Hematopoietic multipotent progenitor cell treated with erythropoietin and hydrocortisone succinate and interleukin-3 and kit ligand, for 4 days (in vitro differentiated cells): Measurements from ENCODE around the gene SERPINB3.
A peak's percentile ranks its signal among the peaks of the same experiment; 100 is the strongest.
"Not testable (repeated sequence)": the region's sequence is repeated elsewhere in the genome, so short reads cannot be mapped to it uniquely, and the experiment has no call there.

Experiments used
- DNase-seq: peaks from one replicate; pipeline ENCODE4 v3.0.0-alpha.2; 2015

The SERPINB3 gene

DNA sequence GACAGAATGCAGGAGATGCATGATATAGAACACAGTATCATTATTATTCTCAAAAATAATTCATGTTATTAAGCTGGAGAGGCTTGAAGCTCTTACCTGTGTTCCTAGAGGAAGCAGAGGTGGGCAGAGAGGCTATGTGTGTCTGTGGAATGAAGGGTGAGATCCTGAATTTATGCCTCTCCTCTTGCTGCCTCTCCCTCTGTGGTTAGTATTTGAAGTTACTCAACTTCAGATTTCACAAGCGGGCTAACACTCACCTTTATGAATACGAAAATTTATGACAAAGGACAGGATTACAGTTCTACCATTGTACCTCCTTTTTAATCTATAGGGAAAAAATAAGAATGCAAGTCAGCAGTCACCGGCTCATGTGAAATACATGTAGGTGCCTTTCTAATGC, at the start of gene SERPINB3:
TSS of gene SERPINB3 (minus strand) at position 144 of the 400 bp plus-strand sequence. CDS start 677 bp downstream, outside the sequence.
- DNase-seq: not testable (repeated sequence)

- no peak for DNase-seq
Observed at GRCh38 chr18:63708650-63709049, 47.0 kb upstream of the SERPINB3 start.

GRCh38 chr18:63707816-63708215, 46.1 kb upstream of the SERPINB3 start:
- no peak for DNase-seq

DNA sequence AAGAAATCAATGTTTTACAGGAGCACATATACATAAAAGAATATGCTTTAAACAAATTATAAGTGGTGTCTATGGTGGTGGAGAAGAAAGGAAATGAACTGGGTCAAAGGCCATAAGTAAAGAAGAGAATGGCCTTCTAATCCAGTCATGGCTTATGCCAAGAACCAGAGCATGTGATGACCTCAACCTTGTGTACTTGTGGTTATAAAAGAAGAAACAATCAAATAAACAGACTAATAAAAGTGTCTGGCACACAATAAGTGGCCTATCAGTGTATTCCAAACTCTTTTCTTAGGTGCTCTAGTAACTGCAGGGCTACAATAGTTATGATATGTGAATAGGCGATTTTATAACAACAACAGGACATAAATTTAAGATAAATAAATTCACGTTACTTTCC, 43.7 kb upstream of the SERPINB3 start:
- no peak for DNase-seq

GRCh38 chr18:63702660-63703059, 41.0 kb upstream of the SERPINB3 start, which contains the start of gene SERPINB11:
Gene SERPINB11, plus strand, starts transcription at chr18:63702960. Its CDS starts 7,234 bp downstream, at chr18:63710194.
- DNase-seq: no peak

- no peak for DNase-seq
Observed at GRCh38 chr18:63701952-63702351, 40.3 kb upstream of the SERPINB3 start.

- no peak for DNase-seq
Observed at GRCh38 chr18:63700501-63700900, 38.8 kb upstream of the SERPINB3 start.

GRCh38 chr18:63697097-63697660, 35.5 kb upstream of the SERPINB3 start:
- DNase-seq: no peak

DNA sequence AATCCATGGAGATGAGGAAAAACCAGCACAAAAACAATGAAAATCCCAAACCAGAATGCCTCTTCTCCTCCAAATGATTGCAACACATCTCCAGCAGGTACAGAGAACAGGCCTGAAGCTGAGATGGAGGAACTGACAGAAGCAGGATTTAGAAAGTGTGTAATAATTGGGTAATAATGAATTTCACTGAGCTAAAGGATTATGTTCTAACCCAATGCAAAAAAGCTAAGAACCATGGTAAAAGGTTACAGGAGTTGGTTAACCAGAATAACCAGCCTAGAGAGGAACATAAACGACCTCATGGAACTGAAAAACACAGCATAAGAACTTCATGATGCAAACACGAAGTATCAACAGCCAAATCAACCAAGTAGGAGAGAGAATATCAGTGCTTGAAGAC, 27.4 kb upstream of the SERPINB3 start:
- DNase-seq: no peak

DNA sequence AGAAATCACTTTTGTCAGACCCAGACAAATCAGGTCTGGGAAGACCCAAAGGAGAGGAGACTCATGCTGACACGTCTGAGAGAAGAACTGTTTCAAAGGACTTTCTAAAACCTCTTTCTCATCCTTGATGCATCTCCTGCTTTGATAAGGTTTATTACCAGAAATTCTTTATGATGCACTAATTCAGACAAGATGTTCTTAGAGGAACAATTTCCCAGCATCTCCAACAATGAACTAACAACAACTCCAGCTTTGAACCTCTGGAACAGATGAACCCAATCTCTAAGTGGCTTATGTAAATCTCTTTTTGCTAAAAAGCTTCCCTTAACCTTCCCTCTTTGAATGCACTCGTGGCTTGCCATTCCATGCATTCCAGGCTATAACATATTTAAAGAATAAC, 25.2 kb upstream of the SERPINB3 start:
- no peak for DNase-seq

DNA sequence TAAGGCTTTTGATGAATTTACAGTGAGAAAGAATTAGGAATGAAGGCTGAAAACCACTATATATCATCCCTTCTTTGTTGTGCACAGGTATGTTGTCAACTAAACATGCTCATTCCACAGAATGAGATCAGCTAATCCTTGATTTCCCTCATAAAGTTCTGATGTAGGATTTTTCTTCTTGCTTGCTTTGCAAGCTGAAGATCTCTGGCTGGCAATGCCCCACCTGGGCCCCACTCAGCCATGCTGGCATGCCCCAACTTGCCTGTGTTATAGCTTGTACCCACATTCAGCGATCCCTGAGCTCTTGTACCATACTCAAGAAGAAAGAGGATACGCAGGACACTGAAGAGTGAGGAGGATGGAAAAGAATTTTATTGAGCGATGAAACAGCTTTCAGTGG, 23.0 kb upstream of the SERPINB3 start:
- DNase-seq: no peak

- DNase-seq: no peak
Observed at GRCh38 chr18:63683890-63684289, 22.2 kb upstream of the SERPINB3 start.

- DNase-seq: no peak
Observed at GRCh38 chr18:63683152-63683551, 21.5 kb upstream of the SERPINB3 start.

- DNase-seq: no peak
Observed at GRCh38 chr18:63681449-63682340, 20.0 kb upstream of the SERPINB3 start.

GRCh38 chr18:63679820-63680606, 18.3 kb upstream of the SERPINB3 start:
- DNase-seq: no peak

DNA sequence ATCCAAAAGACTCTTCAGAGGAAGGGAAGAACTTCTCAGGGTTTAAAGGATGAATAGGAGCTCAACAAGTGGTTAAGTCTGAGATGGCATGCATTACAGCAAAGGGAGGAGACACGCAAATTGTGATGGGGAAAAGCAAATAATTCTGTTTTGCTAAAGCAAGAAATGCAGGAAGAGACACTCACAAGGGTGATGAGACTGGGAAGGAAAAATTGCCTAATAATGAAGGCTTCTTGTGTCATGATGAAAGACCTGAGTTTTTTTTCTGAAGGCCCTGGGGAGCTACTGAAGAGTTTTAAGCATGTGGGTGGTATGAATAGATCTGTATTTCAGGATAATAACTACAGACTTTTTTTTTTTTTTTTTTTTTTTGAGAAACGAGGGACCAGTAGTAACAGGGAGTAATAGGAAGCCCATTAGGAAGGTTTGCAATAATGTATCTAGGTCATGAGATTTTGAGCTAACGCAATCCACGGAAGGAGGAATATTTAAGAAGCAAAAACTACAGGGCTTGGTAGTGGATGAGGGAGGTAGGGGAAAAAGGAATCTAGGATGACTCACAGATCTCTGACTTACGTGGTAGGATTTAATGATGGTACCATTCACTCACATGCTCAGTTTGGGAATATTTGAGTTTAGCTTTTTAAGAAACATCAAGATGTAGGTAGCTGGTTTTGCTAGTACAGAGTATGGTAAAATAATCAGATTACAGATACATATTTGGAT, 16.0 kb upstream of the SERPINB3 start:
- peak; percentile 5 for DNase-seq

- peak; percentile 32 for DNase-seq
Observed at GRCh38 chr18:63676526-63677323, 15.0 kb upstream of the SERPINB3 start.

- no peak for DNase-seq
Observed at GRCh38 chr18:63664571-63664970, 2.9 kb upstream of the SERPINB3 start.

GRCh38 chr18:63658920-63659319, 2.8 kb downstream of the SERPINB3 start:
- DNase-seq: not testable (repeated sequence)

GRCh38 chr18:63650271-63650670, 11.4 kb downstream of the SERPINB3 start:
- not testable (repeated sequence) for DNase-seq

GRCh38 chr18:63648241-63648640, 13.5 kb downstream of the SERPINB3 start:
- no peak for DNase-seq

DNA sequence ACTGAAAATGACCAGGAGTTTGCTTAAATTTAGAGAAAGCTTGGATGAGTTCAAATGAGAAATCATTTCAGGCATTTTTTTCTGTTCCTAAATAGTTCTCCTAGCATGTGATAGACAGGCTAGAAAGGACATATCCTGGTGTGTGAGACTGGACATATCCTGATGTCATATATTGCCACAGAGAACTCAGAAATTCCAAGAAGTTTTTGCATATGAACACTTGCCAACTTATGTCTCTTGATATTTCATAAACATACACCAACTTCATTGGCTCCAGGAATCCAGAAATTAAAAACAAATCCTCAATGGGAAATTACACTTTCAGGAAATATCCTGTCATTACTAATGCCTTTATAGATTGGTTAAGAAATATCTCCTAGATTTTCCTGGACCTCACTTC, 14.8 kb downstream of the SERPINB3 start:
- no peak for DNase-seq
